Keratinocyte (primary cell): ENCODE data around the gene ZMIZ1. TPM values are rescaled to one million over a fixed set of nuclear protein-coding genes. Genes with fewer than 3 reads are reported as not detected.

Experiments used
- DNase-seq: peaks from one replicate; pipeline ENCODE4 v3.0.0-alpha.2; 2011; ENCODE audit warnings: low read depth, missing footprints, low spot score
- FAIRE-seq: peaks from 2 replicates; lab custom pipeline; 2011; peaks lifted over from hg19 to GRCh38; lab: Jason Lieb, UNC
- H2AFZ ChIP-seq: 2 replicates; pipeline ENCODE4 v1.6.0; 2012; ENCODE audit warnings: low read length, control low read depth, inconsistent platforms; ENCODE audit not compliant: control insufficient read depth
- H3K27ac ChIP-seq: 2 replicates; pipeline ENCODE4 v1.5.1; 2011; ENCODE audit warnings: low read length; ENCODE audit not compliant: control insufficient read depth, insufficient read depth
- H3K27me3 ChIP-seq: 3 replicates; pipeline ENCODE4 v1.6.0; 2011; ENCODE audit warnings: low read length; ENCODE audit not compliant: control insufficient read depth, insufficient read depth; ENCODE audit errors: extremely low read depth
- H3K36me3 ChIP-seq, 2 experiments: 2 replicates in 1 of 2; 3 replicates in 1 of 2; pipeline ENCODE4 v1.5.1; 2011; ENCODE audit warnings: low read length in 2 of 2, mild to moderate bottlenecking in 1 of 2; ENCODE audit not compliant: control insufficient read depth in 2 of 2, insufficient read depth in 2 of 2; ENCODE audit errors: extremely low read depth in 1 of 2
- H3K4me1 ChIP-seq: 3 replicates; pipeline ENCODE4 v1.5.1; 2011; ENCODE audit warnings: low read length; ENCODE audit not compliant: control insufficient read depth, insufficient read depth; ENCODE audit errors: extremely low read depth
- H3K4me2 ChIP-seq: 3 replicates; pipeline ENCODE4 v1.6.0; 2011; ENCODE audit warnings: low read depth, low read length; ENCODE audit not compliant: control insufficient read depth, insufficient read depth; ENCODE audit errors: extremely low read depth
- H3K4me3 ChIP-seq, 3 experiments: fragments of 200-600 bp in 1 of 3; sonication (generic) in 1 of 3; 2 replicates in 2 of 3; 3 replicates in 1 of 3; pipeline ENCODE4 v1.5.1; 2011 to 2016; ENCODE audit warnings: low read length in 3 of 3, mild to moderate bottlenecking in 3 of 3, control low read depth in 2 of 3, inconsistent platforms in 1 of 3, low read depth in 1 of 3, mixed read lengths in 1 of 3, mixed run types in 1 of 3, moderate library complexity in 1 of 3; ENCODE audit not compliant: control insufficient read depth in 2 of 3, insufficient read depth in 2 of 3; ENCODE audit errors: extremely low read depth in 1 of 3
- H3K79me2 ChIP-seq: 2 replicates; pipeline ENCODE4 v1.6.0; 2012; ENCODE audit warnings: low read length; ENCODE audit not compliant: control insufficient read depth, insufficient read depth
- H3K9ac ChIP-seq: 3 replicates; pipeline ENCODE4 v1.6.0; 2011; ENCODE audit warnings: low read length; ENCODE audit not compliant: control insufficient read depth, insufficient read depth; ENCODE audit errors: extremely low read depth
- H3K9me1 ChIP-seq: 3 replicates; pipeline ENCODE4 v1.6.0; 2011; ENCODE audit warnings: low read length; ENCODE audit not compliant: control insufficient read depth, insufficient read depth; ENCODE audit errors: extremely low read depth
- H3K9me3 ChIP-seq: 2 replicates; pipeline ENCODE4 v1.5.1; 2012; ENCODE audit warnings: low read depth, low read length; ENCODE audit not compliant: control insufficient read depth
- H4K20me1 ChIP-seq: 3 replicates; pipeline ENCODE4 v1.6.0; 2011; ENCODE audit warnings: low read length; ENCODE audit not compliant: control insufficient read depth, insufficient read depth; ENCODE audit errors: extremely low read depth
- CTCF ChIP-seq, 3 experiments: IDR thresholded peaks in 1 of 3; conservative IDR thresholded peaks in 1 of 3; optimal IDR thresholded peaks in 1 of 3; 2 replicates in 2 of 3; 3 replicates in 1 of 3; pipeline versions ENCODE3 to v1.5.1; 2011; ENCODE audit warnings: low read length in 3 of 3, mild to moderate bottlenecking in 3 of 3, moderate library complexity in 2 of 3, control low read depth in 1 of 3, inconsistent platforms in 1 of 3; ENCODE audit not compliant: insufficient read depth in 2 of 3; ENCODE audit errors: extremely low read depth in 1 of 3
- EZH2 ChIP-seq: IDR thresholded peaks from one replicate; pipeline ENCODE4 v1.6.1; 2012; ENCODE audit warnings: inconsistent platforms, mild to moderate bottlenecking, low read length, moderate library complexity
- dilution Hi-C: fragments of 300-500 bp; cut with MboI; formaldehyde crosslinking; loops from one replicate; pipeline ENCODE4 v1.7.0; 2020; ENCODE audit warnings: low sequenced_read_pairs; ENCODE audit not compliant: extremely low pct_ligation_motif_present
- polyA plus RNA-seq, 5 experiments: library from polyadenylated mRNA; depleted of rRNA in 3 of 5; stranded (reverse) in 3 of 5; stranded (forward) in 1 of 5; unstranded in 1 of 5; fragments of >200 nt; gene quantifications; 1 replicate in 1 of 5; 2 replicates in 3 of 5; 3 replicates in 1 of 5; pipeline versions ENCODE4 v1.2.1 to v1.2.3, GENCODE V29; 2011 to 2012; ENCODE audit warnings: missing spikeins in 2 of 5, low read depth in 1 of 5, low replicate concordance in 1 of 5

Gene ZMIZ1
- polyA plus RNA-seq, 1 donor (not counting 4 experiments of a cell fraction or from before 2014, with no cell fraction given) = 1.8 TPM

- TF ChIP-seq EZH2 = no peak
- TF ChIP-seq CTCF (optimal IDR thresholded peaks at IDR 0.05 in 1 of 3, IDR thresholded peaks at IDR 0.05 in 1 of 3, conservative IDR thresholded peaks at IDR 0.05 in 1 of 3; ENCODE audit: extremely low read depth in 1 of 3, insufficient read depth in 2 of 3, low read length in 3 of 3) = no peak
- Histone ChIP-seq H3K9me1 (peaks cover 2% of the 10 kb centered on the region), H3K4me1 (peaks cover 23% of the 10 kb centered on the region), H4K20me1 (no peaks in the 10 kb centered on the region), H2AFZ (no peak overlapping the region), H3K9me3 (no peaks in the 10 kb centered on the region), H3K36me3 (peaks cover 25 to 29% of the 10 kb centered on the region in 2 experiments), H3K9ac (no peak overlapping the region), H3K27ac (no peak overlapping the region), H3K27me3 (no peaks in the 10 kb centered on the region), H3K79me2 (no peaks in the 10 kb centered on the region), H3K4me3 (no peak overlapping the region), H3K4me2 (no peak overlapping the region)
- no peak for FAIRE-seq
- DNase-seq = no peak
- dilution Hi-C loops = no loop called here
Observed at GRCh38 chr10:79301754-79302530, 233.2 kb downstream of the ZMIZ1 start.

- H4K20me1 ChIP-seq = no peaks in the 10 kb centered on the region
- no peak overlapping the region for H2AFZ ChIP-seq
- no peaks in the 10 kb centered on the region for H3K9me3 ChIP-seq
- dilution Hi-C loops = no loop called here
- DNase-seq = no peak
- no peak overlapping the region for H3K4me3 ChIP-seq
- no peaks in the 10 kb centered on the region for H3K27me3 ChIP-seq
- H3K36me3 ChIP-seq = peaks cover 34 to 35% of the 10 kb centered on the region in 2 experiments
- H3K4me1 ChIP-seq = peaks cover 15% of the 10 kb centered on the region
- H3K4me2 ChIP-seq = no peak overlapping the region
- H3K9ac ChIP-seq = no peak overlapping the region
- no peak for FAIRE-seq
- peaks cover 2% of the 10 kb centered on the region for H3K9me1 ChIP-seq
- no peak for TF ChIP-seq CTCF (optimal IDR thresholded peaks at IDR 0.05 in 1 of 3, IDR thresholded peaks at IDR 0.05 in 1 of 3, conservative IDR thresholded peaks at IDR 0.05 in 1 of 3; ENCODE audit: extremely low read depth in 1 of 3, insufficient read depth in 2 of 3, low read length in 3 of 3)
- no peak for TF ChIP-seq EZH2
- no peaks in the 10 kb centered on the region for H3K79me2 ChIP-seq
- H3K27ac ChIP-seq = no peak overlapping the region
Observed at GRCh38 chr10:79303631-79304478, 235.1 kb downstream of the ZMIZ1 start.
